GM19372 (cell line): ENCODE data around the gene BRD1.
"Not testable (repeated sequence)": the region's sequence is repeated elsewhere in the genome, so short reads cannot be mapped to it uniquely, and the experiment has no call there.

Experiments
- ATAC-seq: cut with Tn5 transposase; IDR thresholded peaks from one replicate; pipeline ENCODE4 v1.9.1; 2021; ENCODE audit warnings: mild to moderate bottlenecking, low read depth, moderate library complexity; ENCODE audit not compliant: unreplicated experiment

The BRD1 gene

GRCh38 chr22:49771266-49772065 lies 56.2 kb downstream of the BRD1 start:
- ATAC-seq, result no peak

GRCh38 chr22:49770547-49771265 lies 57.0 kb downstream of the BRD1 start:
- no peak for ATAC-seq

DNA sequence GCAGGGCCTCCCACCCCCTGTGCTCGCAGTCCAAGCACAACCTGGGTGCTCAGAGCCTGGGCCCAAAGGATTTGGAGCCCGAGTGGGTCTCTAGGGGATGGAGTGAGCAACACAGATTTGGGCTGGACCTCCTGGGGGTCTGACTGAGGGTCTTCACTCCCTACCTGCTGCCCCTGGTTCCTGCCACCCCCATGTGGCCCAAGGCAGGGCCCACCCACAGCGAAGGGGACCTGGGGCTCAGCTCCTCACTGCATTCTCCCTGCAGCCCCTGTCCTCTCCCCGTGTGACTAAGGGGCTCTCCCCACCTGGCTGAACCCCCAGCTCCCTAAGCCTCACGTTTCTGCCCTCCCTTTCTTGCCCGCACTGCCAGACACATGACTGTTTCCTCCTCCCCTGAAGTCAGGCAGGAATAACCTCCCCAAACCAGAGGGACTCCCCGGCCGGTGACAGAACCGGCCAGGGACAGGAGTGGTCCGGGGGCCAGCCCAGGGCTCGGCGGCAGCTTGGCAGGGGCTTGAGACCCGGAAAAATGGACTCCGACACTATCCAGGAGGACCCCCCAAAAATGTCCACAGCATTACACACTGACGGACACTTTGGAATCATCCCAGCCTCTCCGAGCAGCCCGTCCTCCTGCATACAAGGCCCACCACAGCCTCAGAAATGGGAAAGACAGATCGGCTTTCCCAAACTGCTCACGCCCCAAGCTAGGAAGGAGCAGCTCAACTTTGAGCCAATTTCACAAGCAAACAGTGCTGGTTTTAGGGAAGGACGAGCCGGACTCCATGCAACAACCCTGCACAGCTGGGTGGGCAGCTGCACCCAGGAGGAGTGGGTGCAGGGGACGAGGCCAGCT lies 57.8 kb downstream of the BRD1 start:
- no peak for ATAC-seq

DNA sequence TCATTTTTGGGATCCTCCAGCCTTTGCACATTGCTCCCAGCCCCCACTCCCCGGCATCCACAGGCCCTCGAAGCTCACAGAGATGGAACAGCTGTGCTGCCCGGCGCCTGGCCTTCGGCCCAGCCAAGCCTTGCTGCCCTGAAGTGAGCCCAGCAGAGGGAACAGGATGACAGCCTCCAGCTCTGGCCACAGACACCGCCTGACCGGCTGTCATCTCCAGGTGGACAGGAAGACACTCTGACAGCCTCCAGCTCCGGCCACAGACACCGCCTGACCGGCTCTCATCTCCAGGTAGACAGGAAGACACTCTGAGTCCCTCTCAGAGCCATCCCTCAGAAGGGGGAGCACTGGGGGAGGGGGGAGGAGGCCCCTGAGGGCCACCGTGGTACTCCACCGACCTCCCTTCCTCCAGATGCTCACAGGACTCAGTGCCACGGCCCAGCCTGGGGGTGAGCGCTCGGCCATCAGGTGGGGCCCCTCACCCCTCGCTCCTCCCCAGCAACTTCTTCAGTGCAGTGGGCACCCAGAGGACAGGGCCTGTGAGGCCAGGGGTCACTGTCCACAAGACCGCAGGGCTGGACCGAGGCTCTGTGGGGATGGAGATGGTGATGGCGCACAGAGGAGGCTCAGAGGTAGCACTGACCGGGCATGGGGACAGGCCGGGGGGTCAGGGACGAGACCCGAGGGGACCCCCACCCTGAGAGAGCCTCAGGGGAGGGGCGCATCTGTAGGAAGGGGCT lies 58.6 kb downstream of the BRD1 start:
- no peak for ATAC-seq

- ATAC-seq, result no peak
Observed at GRCh38 chr22:49768077-49768910, 59.4 kb downstream of the BRD1 start.

- no peak for ATAC-seq
Observed at GRCh38 chr22:49767355-49768062, 60.2 kb downstream of the BRD1 start.

GRCh38 chr22:49765951-49766350 lies 61.7 kb downstream of the BRD1 start:
- no peak for ATAC-seq

DNA sequence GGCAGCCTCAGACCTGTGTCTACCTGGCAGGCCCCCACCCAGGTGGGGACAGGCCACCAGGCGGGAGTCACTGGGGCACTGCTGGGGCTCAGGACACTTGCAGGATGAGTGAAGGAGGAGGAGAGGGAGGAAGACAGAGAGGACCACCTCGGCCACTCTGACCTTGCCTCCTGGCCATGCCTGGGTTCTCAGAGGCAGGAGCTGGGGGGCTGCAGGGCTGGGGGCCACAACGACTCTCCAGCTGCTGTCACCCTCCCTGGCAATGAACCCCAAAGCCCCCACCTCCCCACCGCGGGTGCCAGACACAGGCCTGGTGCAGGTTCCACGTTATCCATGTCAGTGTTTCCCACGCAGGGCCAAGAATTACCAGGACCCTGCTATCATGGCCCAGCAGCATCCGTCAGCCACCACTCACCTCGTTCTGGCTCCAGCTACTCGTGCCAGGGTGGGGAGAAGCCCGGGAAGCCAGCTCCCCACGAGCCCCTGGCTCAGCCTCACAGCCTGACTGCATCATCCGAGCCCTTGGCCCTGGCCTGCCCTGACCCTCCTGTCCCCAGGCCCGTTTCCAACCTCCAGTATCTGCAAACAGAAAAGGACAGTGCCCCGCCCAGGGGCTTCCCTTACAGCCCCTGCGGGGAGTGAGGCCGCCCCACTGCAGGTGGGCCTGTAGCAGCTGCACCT lies 62.4 kb downstream of the BRD1 start:
- ATAC-seq, result no peak

DNA sequence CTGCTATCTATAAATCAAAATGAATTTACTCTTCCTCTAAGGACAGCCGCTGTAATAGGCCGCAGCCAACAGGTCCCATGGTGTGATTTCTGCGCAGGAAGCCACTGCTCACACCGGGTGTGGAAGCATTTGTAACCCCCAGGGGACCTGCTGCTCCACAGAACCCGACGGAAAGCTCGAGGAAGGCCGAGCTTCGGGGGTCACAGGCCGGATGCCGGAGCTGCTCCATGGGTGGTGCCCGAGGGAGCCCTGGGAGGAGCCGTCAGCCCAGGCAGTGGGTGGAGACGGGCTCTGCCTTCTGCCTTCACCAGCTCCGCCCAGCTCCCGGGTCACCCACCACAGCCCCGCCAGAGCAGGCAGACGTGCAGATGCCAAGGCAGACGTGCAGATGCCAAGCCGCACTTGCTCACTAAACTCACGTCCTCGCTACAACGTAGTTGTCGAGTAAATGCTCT lies 63.5 kb downstream of the BRD1 start:
- ATAC-seq, result no peak

GRCh38 chr22:49763696-49764095 lies 64.0 kb downstream of the BRD1 start:
- ATAC-seq, result no peak

DNA sequence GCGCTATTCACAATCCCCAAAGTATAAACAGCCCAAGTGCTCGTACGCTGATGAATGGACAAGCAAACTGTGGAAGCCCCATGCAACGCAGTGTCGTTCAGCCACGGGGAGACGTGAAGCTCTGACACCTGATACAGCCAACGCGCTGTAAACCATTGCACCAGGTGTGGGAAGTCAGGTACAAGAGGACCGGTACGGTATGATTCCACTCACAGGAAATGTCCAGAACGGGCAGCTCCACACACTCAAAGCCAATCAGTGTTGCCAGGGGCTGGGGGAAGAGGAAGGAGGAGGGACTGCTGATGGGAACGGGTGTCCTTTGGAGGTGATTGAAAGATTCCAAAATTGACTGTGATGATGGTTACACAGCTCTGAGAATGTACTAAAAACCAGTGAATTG lies 64.5 kb downstream of the BRD1 start:
- ATAC-seq, result no peak

DNA sequence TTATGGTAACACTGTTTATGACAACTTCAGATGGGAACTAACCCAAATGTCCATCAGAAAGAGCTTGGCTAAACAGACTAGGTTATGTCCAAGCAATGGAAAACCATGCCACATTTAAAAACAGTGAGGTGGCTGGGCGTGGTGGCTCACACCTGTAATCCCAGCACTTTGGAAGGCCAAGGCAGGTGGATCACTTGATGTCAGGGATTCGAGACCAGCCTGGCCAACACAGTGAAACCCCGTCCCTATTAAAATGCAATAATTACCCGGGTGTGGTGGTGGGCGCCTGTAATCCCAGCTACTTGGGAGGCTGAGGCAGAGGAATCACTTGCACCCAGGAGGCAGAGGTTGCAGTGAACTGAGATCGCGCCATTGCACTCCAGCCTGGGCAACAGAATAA lies 65.1 kb downstream of the BRD1 start:
- not testable (repeated sequence) for ATAC-seq

- ATAC-seq, result no peak
Observed at GRCh38 chr22:49761836-49762235, 65.8 kb downstream of the BRD1 start.

DNA sequence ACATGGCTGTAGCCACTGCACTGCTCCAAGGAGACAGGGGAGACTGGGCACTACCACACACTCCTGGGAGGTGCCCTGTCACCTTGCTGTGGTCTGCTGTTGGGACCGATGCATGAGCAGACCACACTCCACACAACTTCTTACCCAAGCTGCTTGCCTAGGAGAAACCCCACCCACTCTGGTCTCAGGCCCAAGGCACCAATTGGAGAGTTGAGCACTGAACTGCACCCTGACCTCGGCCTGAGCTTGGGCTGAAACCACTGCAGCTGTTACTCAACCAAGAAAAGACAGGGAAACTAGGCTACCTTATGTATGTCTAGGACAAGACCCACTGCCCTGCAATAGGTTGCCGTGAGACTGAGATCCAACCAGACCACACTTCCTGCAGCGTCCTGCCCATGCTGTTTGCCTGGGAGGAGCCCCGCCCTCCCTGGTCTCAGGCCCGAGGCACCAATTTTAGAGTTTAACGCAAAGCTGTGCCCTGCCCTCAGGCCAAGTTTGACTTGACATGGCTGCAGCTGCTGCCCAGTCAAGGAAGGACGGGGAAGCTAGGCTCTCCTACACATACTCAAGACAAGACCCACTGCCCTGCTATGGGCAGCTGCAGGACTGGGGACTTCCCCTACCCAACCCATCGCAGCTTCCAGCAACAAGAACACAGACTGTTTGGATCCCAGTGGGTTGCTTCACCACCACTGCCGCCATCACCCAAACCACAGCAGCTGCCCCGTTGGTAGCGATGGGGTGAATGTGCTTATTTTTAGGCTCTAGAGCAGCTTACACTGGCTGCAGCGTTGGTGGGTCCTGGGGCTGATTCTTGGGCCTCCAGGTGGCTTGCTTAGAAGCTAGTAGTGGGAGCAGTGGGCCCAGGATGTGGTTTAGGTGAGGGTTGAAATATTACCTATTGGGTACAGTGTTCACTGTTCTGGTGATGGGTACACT lies 66.8 kb downstream of the BRD1 start:
- ATAC-seq, result no peak

DNA sequence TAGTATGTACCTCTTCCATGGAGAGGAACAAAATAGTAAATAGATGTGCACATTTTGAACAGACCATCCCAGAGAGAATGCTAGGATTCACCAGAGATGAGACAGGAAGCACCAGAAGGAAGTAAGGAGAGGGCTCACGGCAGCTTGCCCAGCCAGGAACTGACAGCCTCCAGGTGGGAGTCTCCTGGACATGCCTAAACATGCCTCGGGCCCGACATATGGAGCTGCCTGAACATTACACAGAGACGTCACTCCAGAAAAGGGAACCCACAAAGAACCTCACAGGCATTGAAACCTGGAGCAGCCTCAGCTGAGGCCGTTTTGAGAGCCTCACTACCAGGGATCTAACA lies 67.4 kb downstream of the BRD1 start:
- ATAC-seq, result no peak

DNA sequence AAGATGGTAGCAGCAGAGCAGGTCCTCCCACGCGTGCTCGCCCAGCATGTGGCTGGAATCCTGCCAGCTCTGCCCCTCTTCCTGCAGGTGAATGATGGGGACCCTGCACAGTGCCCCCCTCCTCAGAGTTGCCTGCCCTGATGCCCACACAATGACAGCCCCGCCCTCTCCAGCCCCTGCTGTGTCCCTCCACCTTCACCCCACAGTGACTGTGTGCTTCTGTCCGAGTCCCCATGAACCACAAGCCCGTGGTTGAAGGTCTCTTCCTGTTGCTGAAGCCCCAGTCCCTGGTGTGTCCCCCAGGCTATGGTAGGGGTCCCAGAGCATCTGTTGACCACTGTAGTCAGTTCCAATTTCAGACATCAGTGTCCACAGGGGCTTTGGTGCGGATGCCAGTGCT lies 71.0 kb downstream of the BRD1 start:
- no peak for ATAC-seq

GRCh38 chr22:49756201-49756600 lies 71.5 kb downstream of the BRD1 start:
- ATAC-seq, result no peak
